DND-41 (cell line): ENCODE measurements around the gene GMFB.

Experiments used
- ATAC-seq: fragments of 200-7000 bp; cut with Tn5 transposase; 3 replicates; pipeline ENCODE4 v1.9.1; 2021; ENCODE audit warnings: low read depth; ENCODE audit not compliant: insufficient read depth
- DNase-seq: peaks from one replicate; pipeline ENCODE4 v3.0.0-alpha.2; 2020
- H2AFZ ChIP-seq: 2 replicates; pipeline ENCODE4 v1.6.0; 2012; ENCODE audit warnings: low read depth, low read length
- H3K27ac ChIP-seq: 2 replicates; pipeline ENCODE4 v1.5.1; 2012; ENCODE audit warnings: low read length, inconsistent platforms
- H3K27me3 ChIP-seq: fragments of 200-600 bp; sonication (generic); 2 replicates; pipeline ENCODE4 v1.6.0; 2012; ENCODE audit warnings: low read length, mild to moderate bottlenecking, inconsistent platforms; ENCODE audit not compliant: insufficient read depth, poor library complexity
- H3K36me3 ChIP-seq: 2 replicates; pipeline ENCODE4 v1.5.1; 2012; ENCODE audit warnings: low read length, inconsistent platforms; ENCODE audit not compliant: insufficient read depth
- H3K4me1 ChIP-seq: 2 replicates; pipeline ENCODE4 v1.5.1; 2012; ENCODE audit warnings: mild to moderate bottlenecking, low read length; ENCODE audit not compliant: insufficient read depth
- H3K4me2 ChIP-seq: 2 replicates; pipeline ENCODE4 v1.6.0; 2012; ENCODE audit warnings: mild to moderate bottlenecking, moderate library complexity, low read length, inconsistent platforms; ENCODE audit not compliant: insufficient read depth
- H3K4me3 ChIP-seq, 2 experiments: fragments of 200-600 bp in 1 of 2; shearing (Covaris generic) in 1 of 2; 2 replicates each; pipeline ENCODE4 v1.5.1; 2012 to 2016; ENCODE audit warnings: inconsistent platforms in 2 of 2, low read length in 2 of 2, mild to moderate bottlenecking in 2 of 2, low read depth in 1 of 2, moderate library complexity in 1 of 2
- H3K79me2 ChIP-seq: 2 replicates; pipeline ENCODE4 v1.6.0; 2012; ENCODE audit warnings: low read length, inconsistent platforms; ENCODE audit not compliant: insufficient read depth
- H3K9ac ChIP-seq: 2 replicates; pipeline ENCODE4 v1.6.0; 2012; ENCODE audit warnings: low read depth, mild to moderate bottlenecking, inconsistent platforms, low read length, moderate library complexity
- H3K9me3 ChIP-seq: 2 replicates; pipeline ENCODE4 v1.5.1; 2012; ENCODE audit warnings: low read length, moderate library complexity, mild to moderate bottlenecking, inconsistent platforms; ENCODE audit not compliant: insufficient read depth, severe bottlenecking
- H4K20me1 ChIP-seq: 2 replicates; pipeline ENCODE4 v1.6.0; 2012; ENCODE audit warnings: low read length; ENCODE audit not compliant: insufficient read depth
- CTCF ChIP-seq: IDR thresholded peaks from 2 replicates; pipeline ENCODE4 v1.5.1; 2012; ENCODE audit warnings: borderline replicate concordance, low read length, moderate library complexity, mild to moderate bottlenecking; ENCODE audit not compliant: poor library complexity, severe bottlenecking; ENCODE audit errors: extremely low read depth
- EZH2 ChIP-seq: IDR thresholded peaks from 3 replicates; pipeline ENCODE4 v1.6.1; 2012; ENCODE audit warnings: borderline replicate concordance, low read depth, mild to moderate bottlenecking, moderate library complexity, low read length, inconsistent platforms; ENCODE audit not compliant: severe bottlenecking

GMFB gene

GRCh38 chr14:54501480-54501879 is 12.7 kb upstream of the GMFB start:
- no peak for DNase-seq
- H2AFZ ChIP-seq = no peak overlapping the region
- TF ChIP-seq CTCF = no peak
- no peak for TF ChIP-seq EZH2
- H3K4me3 ChIP-seq = no peak overlapping the region
- H3K27ac ChIP-seq = no peak overlapping the region
- ATAC-seq = no peak
- no peaks in the 10 kb centered on the region for H3K79me2 ChIP-seq
- H3K4me1 ChIP-seq = no peaks in the 10 kb centered on the region
- H4K20me1 ChIP-seq = no peaks in the 10 kb centered on the region
- H3K36me3 ChIP-seq = no peaks in the 10 kb centered on the region
- no peak overlapping the region for H3K4me2 ChIP-seq
- H3K27me3 ChIP-seq = peaks cover 15% of the 10 kb centered on the region
- no peaks in the 10 kb centered on the region for H3K9me3 ChIP-seq
- no peak overlapping the region for H3K9ac ChIP-seq

GRCh38 chr14:54500744-54501143 is 12.0 kb upstream of the GMFB start:
- Histone ChIP-seq H3K79me2 (no peaks in the 10 kb centered on the region), H3K4me2 (no peak overlapping the region), H3K4me3 (no peak overlapping the region), H3K27me3 (peaks cover 15% of the 10 kb centered on the region), H3K27ac (no peak overlapping the region), H3K36me3 (no peaks in the 10 kb centered on the region), H3K9me3 (no peaks in the 10 kb centered on the region), H2AFZ (no peak overlapping the region), H4K20me1 (no peaks in the 10 kb centered on the region), H3K9ac (no peak overlapping the region), H3K4me1 (no peaks in the 10 kb centered on the region)
- DNase-seq = no peak
- TF ChIP-seq CTCF (no peak), EZH2 (no peak)
- ATAC-seq = no peak

- Histone ChIP-seq H3K4me3 (no peak overlapping the region), H2AFZ (no peak overlapping the region), H3K27ac (no peak overlapping the region), H3K9ac (no peak overlapping the region), H3K9me3 (no peaks in the 10 kb centered on the region), H3K36me3 (no peaks in the 10 kb centered on the region), H3K4me2 (no peak overlapping the region), H3K79me2 (no peaks in the 10 kb centered on the region), H3K4me1 (no peaks in the 10 kb centered on the region), H3K27me3 (peaks cover 15% of the 10 kb centered on the region), H4K20me1 (no peaks in the 10 kb centered on the region)
- TF ChIP-seq CTCF = no peak
- TF ChIP-seq EZH2 = no peak
- ATAC-seq (no peak), DNase-seq (no peak)
Measured at GRCh38 chr14:54498579-54498978, 9.8 kb upstream of the GMFB start.

GRCh38 chr14:54498095-54498531 is 9.3 kb upstream of the GMFB start:
- Histone ChIP-seq H2AFZ (no peak overlapping the region), H3K4me2 (no peak overlapping the region), H4K20me1 (no peaks in the 10 kb centered on the region), H3K4me3 (no peak overlapping the region), H3K36me3 (no peaks in the 10 kb centered on the region), H3K9me3 (no peaks in the 10 kb centered on the region), H3K27me3 (peaks cover 15% of the 10 kb centered on the region), H3K4me1 (no peaks in the 10 kb centered on the region), H3K79me2 (no peaks in the 10 kb centered on the region), H3K27ac (no peak overlapping the region), H3K9ac (no peak overlapping the region)
- DNase-seq (no peak), ATAC-seq (no peak)
- TF ChIP-seq EZH2 = no peak
- TF ChIP-seq CTCF = no peak
